D721Med (cell line): ENCODE data around the gene FSTL5.
A peak's percentile ranks its signal among the peaks of the same experiment; 100 is the strongest.

Experiments
- DNase-seq: peaks from one replicate; pipeline ENCODE4 v3.0.0; 2011; ENCODE audit warnings: low spot score; ENCODE audit not compliant: insufficient read length
- FAIRE-seq: peaks from 2 replicates; lab custom pipeline; 2011; peaks lifted over from hg19 to GRCh38; lab: Jason Lieb, UNC
- TF ChIP-seq, protein P1 (sequence below): IDR thresholded peaks from 2 replicates; pipeline ENCODE4 v1.5.1; 2012; ENCODE audit warnings: mild to moderate bottlenecking, control low read depth; ENCODE audit not compliant: insufficient read depth; ENCODE audit errors: missing control alignments

FSTL5 gene

DNA sequence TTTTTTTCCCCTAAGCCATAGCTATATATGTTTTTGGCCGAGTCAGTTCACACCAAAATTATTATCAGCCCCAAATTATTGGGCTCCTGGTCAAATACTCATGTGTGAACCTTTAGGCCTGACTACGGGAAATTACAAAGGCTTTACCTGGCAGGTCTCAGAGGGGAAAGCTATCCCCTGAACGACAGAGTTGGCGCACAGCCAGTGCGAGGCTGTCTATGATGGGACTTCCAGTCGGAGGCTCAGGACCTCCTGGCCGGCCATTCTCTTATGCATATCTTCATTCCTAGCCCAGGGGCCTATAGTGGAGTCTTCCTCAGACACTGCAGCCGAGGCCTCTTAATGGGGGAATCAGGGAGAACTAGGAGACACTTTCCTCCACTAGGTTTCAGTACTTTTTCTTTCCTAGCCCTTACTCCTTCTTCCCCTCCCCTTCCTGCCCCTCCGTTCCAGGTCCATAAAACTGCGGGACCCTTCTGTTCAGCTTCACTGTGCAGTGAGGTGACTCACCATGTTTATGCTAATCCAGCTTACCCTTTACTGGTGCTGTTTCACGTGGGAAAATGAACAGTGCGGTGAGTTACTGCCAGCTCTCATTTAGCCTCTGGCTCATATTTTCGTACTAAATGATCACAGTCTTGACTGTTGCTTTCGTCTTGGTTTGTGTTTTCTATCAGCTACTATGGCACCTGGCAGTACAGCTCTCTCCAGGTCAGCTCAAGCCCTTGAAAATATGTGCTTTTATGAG is 533.9 kb downstream of the FSTL5 start:
- FAIRE-seq = no peak
- TF ChIP-seq, protein P1, sequence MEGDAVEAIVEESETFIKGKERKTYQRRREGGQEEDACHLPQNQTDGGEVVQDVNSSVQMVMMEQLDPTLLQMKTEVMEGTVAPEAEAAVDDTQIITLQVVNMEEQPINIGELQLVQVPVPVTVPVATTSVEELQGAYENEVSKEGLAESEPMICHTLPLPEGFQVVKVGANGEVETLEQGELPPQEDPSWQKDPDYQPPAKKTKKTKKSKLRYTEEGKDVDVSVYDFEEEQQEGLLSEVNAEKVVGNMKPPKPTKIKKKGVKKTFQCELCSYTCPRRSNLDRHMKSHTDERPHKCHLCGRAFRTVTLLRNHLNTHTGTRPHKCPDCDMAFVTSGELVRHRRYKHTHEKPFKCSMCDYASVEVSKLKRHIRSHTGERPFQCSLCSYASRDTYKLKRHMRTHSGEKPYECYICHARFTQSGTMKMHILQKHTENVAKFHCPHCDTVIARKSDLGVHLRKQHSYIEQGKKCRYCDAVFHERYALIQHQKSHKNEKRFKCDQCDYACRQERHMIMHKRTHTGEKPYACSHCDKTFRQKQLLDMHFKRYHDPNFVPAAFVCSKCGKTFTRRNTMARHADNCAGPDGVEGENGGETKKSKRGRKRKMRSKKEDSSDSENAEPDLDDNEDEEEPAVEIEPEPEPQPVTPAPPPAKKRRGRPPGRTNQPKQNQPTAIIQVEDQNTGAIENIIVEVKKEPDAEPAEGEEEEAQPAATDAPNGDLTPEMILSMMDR = no peak
- DNase-seq = no peak

DNA sequence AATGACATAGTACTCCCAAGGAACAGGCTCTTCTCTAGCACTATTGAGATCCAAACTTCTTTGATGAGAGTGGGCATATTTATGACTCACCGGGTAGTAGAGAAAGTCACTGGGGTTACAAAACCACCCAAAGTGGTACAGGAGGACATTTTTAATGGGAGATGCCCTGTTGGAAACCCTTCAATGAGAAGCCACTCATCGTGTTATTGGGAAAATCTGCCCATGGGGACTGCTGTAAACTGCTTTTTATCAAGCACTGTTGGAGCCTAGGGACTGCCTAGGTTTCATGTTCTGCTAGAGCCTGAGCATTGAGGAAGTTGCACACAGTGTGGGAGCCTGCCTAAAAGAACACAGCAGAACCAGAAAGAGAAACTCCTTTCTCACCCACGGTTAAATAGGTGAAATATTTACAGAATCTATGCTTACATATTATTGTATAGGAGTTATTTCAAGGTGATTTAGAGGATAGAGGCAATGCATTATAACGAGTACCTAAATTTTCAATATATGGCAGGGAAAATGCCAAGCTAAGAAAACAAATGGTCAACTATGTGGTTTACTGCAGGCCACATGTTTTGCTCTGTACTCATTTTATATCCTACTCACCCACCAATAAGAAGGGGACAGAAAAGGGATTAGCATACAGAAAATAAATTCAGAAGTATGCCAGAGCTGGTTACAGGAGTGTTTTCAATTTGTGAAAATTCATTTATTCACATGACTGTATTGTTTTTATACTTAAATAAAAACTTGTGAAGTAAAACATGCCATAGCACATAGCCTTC is 559.1 kb downstream of the FSTL5 start:
- TF ChIP-seq, protein P1 = no peak
- no peak for DNase-seq
- FAIRE-seq = peak; percentile 63

DNA sequence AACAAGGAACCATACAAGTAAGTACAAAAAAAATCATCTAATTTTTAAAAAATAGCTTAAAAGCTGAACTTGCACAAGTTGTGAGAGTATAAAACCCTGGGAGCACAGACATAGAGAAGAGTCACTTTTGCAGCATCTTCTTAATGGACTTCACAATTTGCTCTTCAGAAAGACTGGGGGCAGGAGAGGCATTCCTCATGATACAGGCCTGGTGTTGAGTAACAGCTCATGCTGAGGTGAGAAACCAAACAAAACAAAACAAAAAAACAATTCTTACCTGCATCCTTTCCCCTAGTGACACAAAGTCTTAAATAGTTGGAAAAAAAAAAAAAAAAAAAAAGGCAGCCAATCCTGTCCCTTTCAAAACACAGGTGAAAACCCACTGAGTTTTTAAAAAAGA is 562.8 kb downstream of the FSTL5 start:
- FAIRE-seq (peak; percentile 21), DNase-seq (no peak)
- TF ChIP-seq, protein P1 = no peak

DNA sequence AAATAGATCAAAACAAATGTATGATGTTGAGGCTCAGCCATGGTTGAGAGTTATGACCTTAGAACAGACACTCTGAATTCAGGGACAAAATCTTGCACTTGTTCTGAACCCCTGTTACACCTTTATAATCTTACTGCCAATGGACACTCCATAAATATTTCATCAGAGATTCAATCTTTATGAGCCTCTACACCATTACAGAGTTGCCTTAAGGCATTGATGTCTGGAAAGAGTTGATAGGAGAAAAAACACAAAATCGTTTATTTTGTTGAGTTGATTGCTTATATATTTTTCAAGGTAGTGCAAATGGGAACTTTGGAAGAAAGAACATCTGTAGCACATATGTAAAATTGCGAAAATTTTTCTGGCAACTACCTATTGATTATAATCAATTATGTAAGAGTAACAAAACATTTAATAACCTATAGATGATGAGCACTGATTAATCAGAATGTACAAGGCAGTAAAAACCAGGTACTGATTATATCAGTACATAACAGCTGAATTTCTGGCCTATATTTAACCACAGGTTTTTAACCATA is 568.5 kb downstream of the FSTL5 start:
- TF ChIP-seq, protein P1 = no peak
- no peak for DNase-seq
- FAIRE-seq = peak; percentile 55

DNA sequence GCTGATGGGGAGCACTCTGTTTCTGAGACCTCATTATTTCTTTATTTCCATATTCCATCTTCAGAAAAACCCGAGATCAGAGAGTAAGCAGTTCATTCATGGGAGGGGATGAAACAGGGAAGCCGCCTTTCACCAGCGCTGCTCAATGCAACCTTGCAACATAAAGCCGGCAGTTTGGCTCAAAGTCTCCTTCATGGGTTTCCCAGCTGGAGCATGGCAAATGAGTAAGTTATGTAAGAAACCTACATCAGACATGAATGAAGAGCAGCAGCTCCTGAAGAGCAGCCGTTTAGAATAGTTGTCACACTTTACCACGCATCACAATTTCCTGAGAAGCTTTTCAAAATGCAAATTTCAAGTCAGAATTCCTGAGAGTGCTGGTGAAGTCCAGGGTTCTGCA is 578.8 kb downstream of the FSTL5 start:
- no peak for FAIRE-seq
- no peak for DNase-seq
- TF ChIP-seq, protein P1 = no peak

DNA sequence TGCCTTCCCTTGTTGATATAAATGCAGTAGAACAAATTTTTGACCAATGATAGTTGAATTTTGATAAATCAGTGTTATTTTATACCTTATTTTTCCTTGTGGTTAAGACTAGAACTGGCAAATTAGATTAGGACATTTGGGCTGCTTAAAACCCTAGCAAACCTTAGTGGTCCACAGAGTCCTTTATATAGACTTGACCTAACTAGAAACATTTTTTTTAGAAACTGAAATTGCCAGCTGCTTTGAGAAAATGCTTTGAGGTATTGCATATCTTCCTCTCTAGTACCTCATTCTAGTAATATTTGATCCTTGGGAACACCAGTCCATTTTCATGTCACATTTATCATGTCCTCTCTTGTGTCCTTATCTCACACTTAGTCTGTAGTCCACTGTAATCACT is 580.3 kb downstream of the FSTL5 start:
- no peak for FAIRE-seq
- DNase-seq = no peak

More for the DNA sequence above, 580.3 kb downstream of the FSTL5 start:
- TF ChIP-seq, protein P1 = no peak
